Activated CD4-positive, alpha-beta T cell treated with anti-CD3 and anti-CD28 coated beads, Interleukin-2, amount 50 U/mL, for 48 hours (primary cell): Measurements from ENCODE around the gene RSRC1.
"Not testable (repeated sequence)": the region's sequence is repeated elsewhere in the genome, so short reads cannot be mapped to it uniquely, and the experiment has no call there.

ENCODE experiments used
- DNase-seq, 2 experiments: peaks; one replicate each; pipeline ENCODE4 v3.0.0-alpha.2; 2020

The RSRC1 gene

DNA sequence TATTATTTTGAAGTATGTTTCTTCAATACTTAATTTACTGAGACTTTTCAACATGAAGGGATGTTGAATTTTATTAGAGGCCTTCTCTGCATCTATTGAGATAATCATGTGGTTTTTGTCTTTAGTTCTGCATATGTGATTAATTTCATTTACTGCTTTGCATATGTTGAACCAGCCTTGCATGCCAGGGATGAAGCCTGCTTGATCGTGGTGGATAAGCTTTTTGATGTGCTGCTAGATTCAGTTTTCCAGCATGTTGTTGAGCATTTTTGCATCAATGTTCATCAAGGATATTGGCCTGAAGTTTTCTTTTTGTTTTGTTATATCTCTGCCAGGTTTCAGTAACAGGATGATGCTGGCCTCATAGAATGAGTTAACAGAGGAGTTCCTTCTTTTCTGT, 134.4 kb downstream of the RSRC1 start:
- DNase-seq: no peak

- DNase-seq: no peak
Measured at GRCh38 chr3:158247288-158247687, 137.4 kb downstream of the RSRC1 start.

- no peak for DNase-seq
Measured at GRCh38 chr3:158248261-158248660, 138.4 kb downstream of the RSRC1 start.

- DNase-seq: no peak
Measured at GRCh38 chr3:158249183-158249582, 139.3 kb downstream of the RSRC1 start.

DNA sequence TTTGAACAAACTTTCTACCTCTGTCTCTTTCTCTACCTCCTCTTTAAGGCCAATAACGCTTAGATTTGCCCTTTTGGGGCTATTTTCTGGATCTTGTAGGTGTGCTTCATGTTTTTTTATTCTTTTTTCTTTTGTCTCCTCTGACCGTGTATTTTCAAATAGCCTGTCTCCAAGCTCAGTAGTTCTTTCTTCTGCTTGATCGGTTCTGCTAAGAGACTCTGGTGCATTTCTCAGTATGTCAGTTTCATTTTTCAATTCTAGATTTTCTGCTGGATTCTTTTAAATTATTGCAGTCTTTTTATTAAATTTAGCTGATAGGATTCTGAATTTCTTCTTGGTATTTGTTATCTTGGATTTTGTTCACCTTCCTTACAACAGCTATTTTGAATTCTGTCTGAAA, 148.7 kb downstream of the RSRC1 start:
- no peak for DNase-seq

DNA sequence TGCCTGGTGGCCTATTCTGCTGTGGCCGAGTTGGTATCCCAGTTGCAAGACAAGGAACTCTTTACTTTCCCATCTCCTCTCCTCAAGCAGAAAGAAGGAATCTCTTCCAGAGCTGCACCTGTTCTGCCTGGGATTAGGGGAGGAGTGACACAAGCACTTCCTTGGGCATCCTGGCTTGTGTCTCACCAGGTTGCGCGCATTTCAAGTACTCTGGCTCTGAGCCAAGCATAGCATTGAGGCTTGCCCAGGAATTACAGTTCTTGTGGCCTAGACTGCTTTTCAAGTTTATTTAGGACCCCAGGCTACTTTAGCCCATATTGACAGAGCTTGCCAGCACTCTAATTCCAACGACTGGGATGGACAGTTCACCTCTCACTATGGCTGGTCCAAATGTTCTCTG, 150.5 kb downstream of the RSRC1 start:
- DNase-seq: no peak

GRCh38 chr3:158261371-158261991, 151.6 kb downstream of the RSRC1 start:
- DNase-seq: no peak

DNA sequence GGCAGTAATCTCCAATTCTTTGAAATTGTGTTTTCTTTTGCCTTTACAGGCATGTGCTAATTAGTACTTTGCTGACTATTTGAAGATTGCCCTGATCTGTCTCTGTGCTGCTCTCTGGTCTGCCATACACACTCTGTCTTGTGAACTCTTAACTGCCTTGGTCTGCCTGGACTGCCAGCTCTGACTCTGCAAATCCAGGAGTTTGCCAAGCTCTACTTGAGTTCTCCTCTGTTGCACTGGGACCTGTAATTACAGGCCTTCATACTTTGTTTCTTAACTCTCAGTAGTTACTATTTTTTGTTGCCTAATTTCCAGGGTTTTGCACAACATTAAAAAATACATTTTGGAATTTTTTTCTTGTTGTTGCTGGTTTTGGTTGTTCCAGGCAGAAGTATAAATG, 155.0 kb downstream of the RSRC1 start:
- DNase-seq: no peak

DNA sequence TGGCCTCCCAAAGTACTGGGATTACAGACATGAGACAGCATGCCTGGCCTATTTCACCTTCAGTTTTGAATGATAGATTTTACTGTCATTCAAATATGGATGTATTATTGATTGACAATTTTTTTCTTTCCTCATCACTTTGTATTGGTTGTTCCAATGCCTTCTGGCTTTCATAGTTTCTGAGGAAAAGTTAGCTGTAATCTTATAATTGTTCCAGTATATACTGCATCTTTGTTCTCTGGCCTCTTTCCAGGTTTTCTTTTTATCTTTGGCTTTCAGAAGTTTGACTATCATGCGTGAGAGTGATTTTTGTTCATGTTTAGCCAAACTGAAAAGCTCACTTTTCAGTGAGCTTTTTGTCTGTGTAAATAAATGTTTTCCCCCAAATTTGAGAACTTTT, 157.1 kb downstream of the RSRC1 start:
- DNase-seq: no peak

- no peak for DNase-seq
Measured at GRCh38 chr3:158269942-158270341, 160.1 kb downstream of the RSRC1 start.

DNA sequence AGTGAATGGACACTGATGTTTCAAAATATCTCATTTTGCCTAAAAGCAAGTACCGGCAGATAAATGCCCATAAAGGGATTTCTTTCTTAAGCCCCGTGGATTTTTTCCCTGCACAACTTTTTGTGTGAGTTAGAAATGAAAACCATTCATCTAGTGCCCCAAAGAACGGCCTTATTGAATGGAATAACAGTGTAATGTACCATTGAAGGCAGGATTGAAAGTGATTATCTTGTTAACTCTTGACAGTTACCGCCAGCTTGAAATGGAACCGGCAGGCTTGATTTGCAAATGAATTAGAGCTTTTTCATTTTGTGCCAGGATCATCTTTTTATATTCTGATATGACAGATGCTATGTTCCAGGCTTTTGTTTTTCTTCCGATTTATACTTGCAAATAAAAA, 162.2 kb downstream of the RSRC1 start:
- DNase-seq: no peak

DNA sequence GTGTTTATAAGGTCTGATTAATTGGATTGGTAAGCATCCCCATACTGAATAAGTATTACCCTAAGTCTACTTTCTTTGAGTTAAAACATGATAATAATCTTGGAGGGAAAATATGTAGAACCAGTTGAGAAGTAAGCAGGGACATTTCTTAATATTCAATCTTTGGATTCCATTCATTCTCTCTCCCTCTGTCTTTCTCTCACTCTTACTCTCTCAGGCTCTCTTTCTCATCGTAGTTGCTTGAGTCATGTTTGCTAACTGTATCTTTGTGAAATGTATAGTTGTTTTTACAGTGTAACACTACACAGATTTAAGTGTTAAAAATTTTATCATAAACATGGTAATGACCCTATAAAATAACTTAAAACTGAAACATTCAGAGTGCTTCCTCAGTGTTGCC, 163.8 kb downstream of the RSRC1 start:
- no peak for DNase-seq

DNA sequence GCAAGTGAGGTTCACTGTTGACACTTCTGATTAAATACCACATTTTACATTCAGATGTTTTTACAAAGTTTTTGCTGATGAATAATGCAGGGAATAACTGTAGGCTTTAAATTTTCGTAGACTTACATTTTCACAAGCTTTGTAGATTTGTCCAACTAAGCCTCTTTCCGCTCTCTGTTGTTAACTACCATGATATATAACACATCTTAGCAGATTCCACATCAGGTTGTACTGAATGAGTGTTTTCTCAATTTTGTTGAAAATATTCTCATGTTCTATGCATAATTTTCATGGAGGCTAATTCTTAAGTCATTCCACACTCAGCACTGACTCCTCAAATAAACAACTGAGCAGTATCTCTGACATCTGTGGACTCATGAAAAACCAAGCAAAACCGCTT, 168.3 kb downstream of the RSRC1 start:
- DNase-seq: no peak

GRCh38 chr3:158279609-158280008, 169.7 kb downstream of the RSRC1 start:
- no peak for DNase-seq

DNA sequence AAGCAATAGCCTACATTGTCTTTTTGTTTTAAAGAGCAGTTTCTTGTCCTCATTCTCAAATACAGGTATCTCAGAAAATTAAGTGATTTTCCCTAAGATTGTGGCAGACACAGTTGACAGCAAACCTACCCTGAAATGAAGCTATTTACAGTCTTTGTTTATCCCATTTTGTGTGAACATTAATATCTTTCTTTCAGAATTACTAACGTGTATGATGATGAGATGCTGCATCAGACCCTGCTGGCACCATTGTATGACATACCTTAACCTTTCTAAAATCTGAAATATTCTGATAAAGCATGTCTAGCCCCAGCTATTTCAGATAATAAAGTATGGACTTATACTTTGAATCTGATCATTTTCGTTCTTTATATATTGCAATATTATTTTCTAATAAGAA, 185.9 kb downstream of the RSRC1 start:
- DNase-seq: no peak

- DNase-seq: no peak
Measured at GRCh38 chr3:158297940-158298339, 188.1 kb downstream of the RSRC1 start.

DNA sequence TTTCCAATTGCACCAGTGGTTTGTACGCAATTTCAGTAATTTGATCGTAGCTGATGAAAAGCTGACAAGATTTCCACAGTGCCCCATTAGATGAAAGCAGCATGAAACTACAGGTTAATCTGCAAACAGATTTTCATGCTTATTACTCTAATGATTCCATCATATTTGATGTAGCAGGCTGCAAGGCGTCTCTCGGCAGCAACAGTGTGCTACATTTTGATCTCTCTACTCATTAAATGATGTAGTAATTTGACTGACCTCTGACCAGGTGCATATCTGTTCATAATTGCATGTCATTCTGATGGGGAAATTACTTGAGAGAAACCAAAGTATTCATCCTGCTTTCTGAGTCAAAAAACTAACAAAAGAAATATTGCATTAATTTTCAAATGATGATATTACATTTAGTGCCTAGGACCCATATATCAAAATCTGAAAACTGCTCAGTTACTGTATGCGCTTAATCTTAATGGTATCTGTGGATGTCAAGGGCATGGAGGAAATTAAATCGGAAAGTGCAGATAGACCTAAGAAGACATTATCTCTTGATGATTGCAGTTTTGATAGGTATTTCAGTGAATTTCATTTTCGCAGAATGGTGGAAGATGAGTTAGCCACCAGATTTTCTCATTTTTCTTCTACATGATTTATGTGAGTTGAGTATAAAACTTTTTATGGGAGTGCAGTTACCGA, 198.5 kb downstream of the RSRC1 start:
- DNase-seq: no peak

GRCh38 chr3:158312560-158313141, 202.8 kb downstream of the RSRC1 start:
- no peak for DNase-seq

GRCh38 chr3:158313338-158313927, 203.5 kb downstream of the RSRC1 start:
- DNase-seq: no peak

DNA sequence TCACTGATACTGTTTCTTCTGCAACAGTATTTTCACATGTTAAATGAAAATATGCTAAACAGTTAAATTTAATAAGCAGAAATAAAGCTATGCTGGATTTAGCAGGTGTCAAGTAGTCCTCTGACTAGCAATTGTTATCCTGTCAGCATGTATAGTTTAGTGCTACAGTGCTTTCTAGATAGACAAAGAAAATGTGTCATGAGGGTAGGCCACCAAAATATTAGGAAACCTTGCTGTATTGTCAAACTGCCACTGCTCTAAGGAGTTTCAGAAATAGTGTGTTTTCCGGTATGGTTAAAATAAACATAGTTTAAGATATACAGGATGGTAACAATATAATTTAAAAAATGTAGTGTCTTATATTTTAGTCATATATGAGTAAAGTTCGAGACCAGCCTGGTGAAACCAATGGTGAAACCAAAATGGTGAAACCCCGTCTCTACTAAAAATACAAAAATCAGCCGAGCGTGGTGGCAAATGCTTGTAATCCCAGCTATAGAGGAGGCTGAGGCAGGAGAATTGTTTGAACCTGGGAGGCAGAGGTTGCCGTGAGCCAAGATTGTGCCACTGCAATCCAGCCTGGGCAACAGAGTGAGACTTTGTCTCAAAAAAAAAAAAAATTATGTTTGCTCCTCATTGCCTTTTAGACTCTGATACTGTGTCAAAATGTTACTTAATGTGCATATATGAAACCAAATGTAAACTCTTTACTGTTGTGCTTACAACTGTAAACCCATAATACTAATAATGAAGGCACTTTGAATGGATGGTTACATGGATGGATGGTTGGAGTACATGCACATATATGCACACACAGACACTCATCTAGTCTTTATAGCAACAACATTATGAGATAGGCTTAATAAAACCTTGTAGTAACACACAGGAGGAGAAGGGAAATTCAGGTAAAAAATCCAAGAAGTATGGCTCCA, 204.8 kb downstream of the RSRC1 start:
- no peak for DNase-seq

DNA sequence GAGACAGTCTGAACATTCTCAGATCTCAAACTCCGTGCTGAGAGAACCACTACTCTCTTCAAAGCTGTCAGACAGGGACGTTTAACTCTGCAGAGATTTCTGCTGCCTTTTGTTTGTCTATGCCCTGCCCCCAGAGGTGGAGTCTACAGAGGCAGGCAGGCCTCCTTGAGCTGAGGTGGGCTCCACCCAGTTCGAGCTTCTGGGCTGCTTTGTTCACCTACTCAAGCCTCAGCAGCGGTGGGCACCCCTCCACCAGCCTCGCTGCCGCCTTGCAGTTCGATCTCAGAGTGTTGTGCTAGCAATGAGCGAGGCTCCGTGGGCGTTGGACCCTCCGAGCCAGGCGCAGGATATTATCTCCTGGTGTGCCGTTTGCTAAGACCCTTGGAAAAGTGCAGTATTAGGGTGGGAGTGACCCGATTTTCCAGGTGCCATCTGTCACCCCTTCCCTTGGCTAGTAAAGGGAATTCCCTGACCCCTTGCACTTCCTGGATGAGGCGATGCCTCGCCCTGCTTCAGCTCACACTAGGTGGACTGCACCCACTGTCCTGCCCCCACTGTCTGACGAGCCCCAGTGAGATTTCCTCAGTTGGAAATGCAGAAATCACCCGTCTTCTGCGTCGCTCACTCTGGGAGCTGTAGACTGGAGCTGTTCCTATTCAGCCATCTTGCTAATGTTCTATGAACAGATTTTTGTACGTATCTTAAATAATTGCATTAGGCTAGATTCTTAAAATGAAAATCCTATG, 220.0 kb downstream of the RSRC1 start:
- not testable (repeated sequence) for DNase-seq

- DNase-seq: no peak
Measured at GRCh38 chr3:158330870-158331269, 221.0 kb downstream of the RSRC1 start.
